Cardiac fibroblast (primary cell): ENCODE results near the gene TMEM271.
A peak's percentile ranks its signal among the peaks of the same experiment; 100 is the strongest.

Source experiments
- DNase-seq, 2 donors: peaks; one replicate each; pipeline versions ENCODE4 v3.0.0 to v3.0.0-alpha.2; 2010; ENCODE audit warnings: low read depth in 2 of 2
- H3K4me3 ChIP-seq, 2 donors: replicated peaks in 1 of 2; 1 replicate in 1 of 2; 2 replicates in 1 of 2; pipeline ENCODE4 v1.5.1; 2011; ENCODE audit warnings: low read depth in 2 of 2, low read length in 2 of 2, mild to moderate bottlenecking in 2 of 2, moderate library complexity in 1 of 2
- TF ChIP-seq, protein P1 (sequence below): IDR thresholded peaks from one replicate; pipeline ENCODE4 v1.5.1; 2011; ENCODE audit warnings: low read depth, mild to moderate bottlenecking, low read length, inconsistent platforms

TMEM271 gene

DNA sequence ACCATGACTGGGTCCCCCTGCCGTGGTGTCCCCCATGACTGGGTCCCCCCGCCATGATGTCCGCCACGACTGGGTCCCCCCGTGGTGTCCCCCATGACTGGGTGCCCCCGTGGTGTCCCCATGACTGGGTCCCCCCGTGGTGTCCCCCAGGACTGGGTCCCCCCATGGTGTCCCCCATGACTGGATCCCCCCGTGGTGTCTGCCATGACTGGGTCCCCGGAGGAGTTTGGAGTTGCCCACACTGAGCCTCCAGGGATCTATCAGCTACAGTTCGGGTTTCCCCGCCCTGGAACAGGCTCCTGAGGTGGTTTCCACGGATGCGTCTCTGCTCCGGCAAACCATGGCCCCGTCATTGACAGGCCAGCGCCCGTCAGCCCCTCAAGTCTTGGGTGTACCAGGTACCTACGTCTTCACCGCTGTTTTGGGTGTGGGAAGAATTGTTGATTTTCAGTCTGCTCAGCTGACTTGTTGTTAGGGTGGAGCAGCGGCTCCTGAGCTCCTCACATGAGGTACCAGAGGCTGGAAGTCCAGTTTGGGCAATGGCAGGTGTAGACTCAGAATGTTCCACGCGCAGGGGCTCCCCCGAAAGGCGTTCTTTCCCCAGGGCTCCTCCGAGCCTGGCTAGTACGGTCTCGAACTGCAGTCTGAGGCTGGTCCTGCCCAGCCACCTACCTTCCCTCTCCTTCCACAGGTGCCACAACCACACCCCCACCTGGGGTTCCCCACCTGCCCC lies 41.0 kb upstream of the TMEM271 start:
- TF ChIP-seq, protein P1, sequence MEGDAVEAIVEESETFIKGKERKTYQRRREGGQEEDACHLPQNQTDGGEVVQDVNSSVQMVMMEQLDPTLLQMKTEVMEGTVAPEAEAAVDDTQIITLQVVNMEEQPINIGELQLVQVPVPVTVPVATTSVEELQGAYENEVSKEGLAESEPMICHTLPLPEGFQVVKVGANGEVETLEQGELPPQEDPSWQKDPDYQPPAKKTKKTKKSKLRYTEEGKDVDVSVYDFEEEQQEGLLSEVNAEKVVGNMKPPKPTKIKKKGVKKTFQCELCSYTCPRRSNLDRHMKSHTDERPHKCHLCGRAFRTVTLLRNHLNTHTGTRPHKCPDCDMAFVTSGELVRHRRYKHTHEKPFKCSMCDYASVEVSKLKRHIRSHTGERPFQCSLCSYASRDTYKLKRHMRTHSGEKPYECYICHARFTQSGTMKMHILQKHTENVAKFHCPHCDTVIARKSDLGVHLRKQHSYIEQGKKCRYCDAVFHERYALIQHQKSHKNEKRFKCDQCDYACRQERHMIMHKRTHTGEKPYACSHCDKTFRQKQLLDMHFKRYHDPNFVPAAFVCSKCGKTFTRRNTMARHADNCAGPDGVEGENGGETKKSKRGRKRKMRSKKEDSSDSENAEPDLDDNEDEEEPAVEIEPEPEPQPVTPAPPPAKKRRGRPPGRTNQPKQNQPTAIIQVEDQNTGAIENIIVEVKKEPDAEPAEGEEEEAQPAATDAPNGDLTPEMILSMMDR = no peak

DNA sequence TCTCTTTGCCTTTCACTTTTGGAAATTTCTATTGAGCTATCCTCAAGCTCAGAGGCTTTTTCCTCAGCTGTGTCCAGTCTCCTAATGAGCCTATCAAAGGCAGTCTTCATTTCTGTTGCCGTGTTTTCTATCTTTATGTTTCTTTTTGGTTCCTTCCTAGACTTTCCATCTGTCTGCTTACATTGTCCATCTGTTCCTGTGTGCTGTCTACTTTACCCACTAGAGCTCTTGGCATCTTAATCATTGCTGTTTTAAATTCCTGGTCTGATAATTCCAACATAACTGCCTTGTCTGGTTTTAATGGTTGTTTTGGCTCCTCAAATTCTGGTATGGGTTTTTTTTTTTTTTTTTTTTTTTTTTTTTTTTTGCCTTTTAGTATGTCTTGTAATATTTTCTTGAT lies 40.0 kb upstream of the TMEM271 start:
- TF ChIP-seq, protein P1 = no peak
- no peak overlapping the region for H3K4me3 ChIP-seq
- no peak for DNase-seq

More for the DNA sequence above, 41.0 kb upstream of the TMEM271 start:
- H3K4me3 ChIP-seq = no peak overlapping the region
- no peak for DNase-seq

DNA sequence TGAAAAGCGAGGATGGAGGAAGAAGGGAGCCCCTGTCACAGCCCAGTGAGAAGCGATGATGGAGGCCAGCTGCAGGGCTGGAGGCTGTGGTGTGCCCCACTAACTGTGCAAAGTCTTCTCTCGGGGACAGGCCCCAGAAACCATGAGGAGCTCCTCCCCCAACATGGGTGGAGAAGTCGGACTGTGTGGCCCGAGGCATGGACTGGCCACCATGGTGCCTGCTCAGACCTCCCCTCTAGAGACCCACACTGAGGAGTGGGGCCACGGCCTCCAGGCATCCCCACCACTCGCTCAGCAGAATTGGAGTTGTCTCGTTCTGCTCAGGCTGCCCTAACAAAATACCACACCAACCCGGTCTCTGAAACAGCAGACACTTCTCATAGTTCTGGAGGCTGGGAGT lies 37.0 kb upstream of the TMEM271 start:
- no peak for DNase-seq
- TF ChIP-seq, protein P1 = no peak
- no peak overlapping the region for H3K4me3 ChIP-seq

DNA sequence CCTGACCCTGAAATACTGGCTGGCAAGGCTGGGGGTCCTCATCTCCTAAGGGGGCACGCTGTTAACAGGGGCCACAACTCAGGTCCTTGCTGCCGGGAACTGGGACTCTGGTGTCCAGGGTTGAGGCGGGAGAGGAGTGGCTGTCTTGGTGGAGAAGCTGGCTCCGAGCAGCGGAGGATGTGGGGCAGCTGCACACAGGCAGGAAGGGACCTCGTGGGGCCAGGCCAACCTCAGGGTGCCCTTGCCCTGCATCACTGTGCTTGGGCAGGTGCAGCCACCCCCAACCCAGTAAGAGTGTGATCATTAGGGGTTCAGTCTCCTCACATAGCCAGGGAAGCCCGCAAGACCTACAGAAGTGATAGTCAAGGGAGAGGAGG lies 36.6 kb upstream of the TMEM271 start:
- no peak for DNase-seq
- TF ChIP-seq, protein P1 = no peak

DNA sequence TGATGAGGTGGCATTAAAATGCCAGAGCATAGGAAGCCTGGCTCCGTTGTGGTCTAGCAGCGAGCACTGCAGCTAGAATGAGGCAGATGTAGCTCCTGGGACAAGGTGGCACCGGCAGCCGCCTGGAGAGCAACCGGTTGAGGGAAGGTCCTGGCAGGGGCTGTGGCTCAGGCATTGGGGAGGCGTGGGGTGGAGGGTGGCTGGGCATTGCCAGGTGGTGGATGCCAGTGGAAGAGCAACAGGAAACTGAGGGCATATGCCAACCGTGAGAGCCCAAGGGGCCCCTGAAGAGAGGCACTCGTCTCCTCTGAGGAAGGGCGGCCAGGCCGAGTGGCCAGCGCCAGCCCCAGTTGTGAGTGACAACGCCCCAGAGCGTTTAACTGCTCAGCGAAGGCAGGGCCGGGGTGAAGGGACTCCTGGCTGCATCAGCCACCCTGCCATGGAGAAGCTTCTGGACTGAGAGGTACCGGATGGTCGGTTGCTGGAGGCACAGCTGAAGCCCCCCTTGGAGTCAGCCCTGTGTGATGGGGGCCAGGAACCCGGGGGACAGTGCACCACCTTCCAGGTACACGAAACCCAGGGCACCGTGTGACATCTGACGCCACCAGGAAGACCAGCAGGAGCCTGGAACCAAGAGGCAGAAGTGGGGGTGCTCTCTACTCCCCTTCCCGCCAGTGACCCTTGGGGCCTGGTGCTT lies 36.1 kb upstream of the TMEM271 start:
- no peak for DNase-seq
- no peak overlapping the region for H3K4me3 ChIP-seq
- TF ChIP-seq, protein P1 = no peak

More for the DNA sequence above, 36.6 kb upstream of the TMEM271 start:
- H3K4me3 ChIP-seq = no peak overlapping the region

DNA sequence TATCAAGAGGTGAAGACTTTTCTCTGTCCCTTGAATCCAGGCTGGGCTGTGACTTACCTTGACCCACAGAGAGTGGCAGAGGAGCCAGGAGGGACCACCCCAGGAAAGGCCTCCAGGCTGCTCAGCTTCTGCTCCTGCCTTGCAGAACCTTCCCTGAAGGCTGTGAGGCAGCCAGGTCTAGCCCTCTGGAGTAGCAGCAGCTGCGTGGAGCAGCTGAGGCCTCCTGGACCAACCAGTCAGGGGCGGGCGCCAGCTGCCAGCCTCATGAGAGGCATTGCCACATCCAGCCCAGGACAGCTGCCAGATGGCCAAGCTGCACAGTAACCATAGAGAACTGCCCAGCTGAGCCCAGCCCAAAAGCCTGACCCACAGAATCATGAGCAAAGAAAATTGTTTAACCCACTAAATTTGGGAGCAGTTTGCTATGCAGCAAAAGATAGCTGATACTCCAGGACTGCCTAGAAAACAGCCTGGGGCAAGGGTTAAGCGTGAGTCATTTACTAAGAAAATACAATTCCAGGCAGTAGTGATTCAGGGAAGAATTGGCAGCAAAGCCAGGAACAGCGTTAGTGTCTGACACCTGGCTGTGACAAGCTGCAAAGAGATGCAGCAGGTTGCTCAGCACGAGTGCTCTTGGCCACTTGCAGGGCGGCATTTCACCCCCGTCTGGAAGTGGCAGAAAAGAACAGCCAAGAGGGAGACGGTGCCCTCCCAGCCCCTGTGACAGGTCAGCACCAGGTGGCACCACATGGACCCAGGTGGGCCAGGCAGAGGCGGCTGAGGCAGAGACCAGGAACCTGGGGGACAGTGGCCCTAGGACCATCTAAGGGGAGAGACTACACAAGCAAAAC lies 34.5 kb upstream of the TMEM271 start:
- H3K4me3 ChIP-seq = no peak overlapping the region
- TF ChIP-seq, protein P1 = no peak
- peak; percentile 46 to 62 for DNase-seq
